RWPE2 (cell line): ENCODE results near the gene HTR3B.
A peak's percentile ranks its signal among the peaks of the same experiment; 100 is the strongest.

Source experiments
- ATAC-seq: fragments of 200-7000 bp; cut with Tn5 transposase; 3 replicates; pipeline ENCODE4 v1.9.1; 2021; ENCODE audit warnings: low read depth
- DNase-seq: peaks from one replicate; pipeline ENCODE4 v3.0.0-alpha.2; 2020; ENCODE audit warnings: low spot score
- H3K27ac ChIP-seq: fragments of 450-650 bp; 2 replicates; pipeline ENCODE4 v1.5.1; 2017; ENCODE audit warnings: mild to moderate bottlenecking; ENCODE audit not compliant: poor library complexity, severe bottlenecking
- H3K27me3 ChIP-seq: fragments of 250-450 bp; sonication (Bioruptor Pico); 2 replicates; pipeline ENCODE4 v1.5.1; 2021; ENCODE audit warnings: mild to moderate bottlenecking, moderate library complexity; ENCODE audit not compliant: insufficient read depth, poor library complexity, severe bottlenecking
- H3K36me3 ChIP-seq: fragments of 250-450 bp; sonication (Bioruptor Pico); 2 replicates; pipeline ENCODE4 v1.5.1; 2020; ENCODE audit warnings: low read depth, mild to moderate bottlenecking, moderate library complexity
- H3K4me1 ChIP-seq: fragments of 250-450 bp; sonication (Bioruptor Pico); 2 replicates; pipeline ENCODE4 v1.5.1; 2021; ENCODE audit warnings: mild to moderate bottlenecking, moderate library complexity; ENCODE audit not compliant: insufficient read depth, poor library complexity, severe bottlenecking
- H3K4me3 ChIP-seq: fragments of 250-450 bp; sonication (Bioruptor Pico); 2 replicates; pipeline ENCODE4 v1.5.1; 2021; ENCODE audit warnings: mild to moderate bottlenecking, moderate library complexity; ENCODE audit not compliant: severe bottlenecking
- H3K9me3 ChIP-seq: fragments of 250-450 bp; sonication (Bioruptor Pico); 2 replicates; pipeline ENCODE4 v1.5.1; 2021; ENCODE audit warnings: mild to moderate bottlenecking, moderate library complexity; ENCODE audit not compliant: severe bottlenecking
- TF ChIP-seq, protein P1 (sequence below): fragments of 450-650 bp; IDR thresholded peaks from one replicate; pipeline ENCODE4 v1.5.1; 2017; ENCODE audit warnings: mild to moderate bottlenecking, moderate library complexity; ENCODE audit not compliant: poor library complexity, severe bottlenecking

The HTR3B gene

DNA sequence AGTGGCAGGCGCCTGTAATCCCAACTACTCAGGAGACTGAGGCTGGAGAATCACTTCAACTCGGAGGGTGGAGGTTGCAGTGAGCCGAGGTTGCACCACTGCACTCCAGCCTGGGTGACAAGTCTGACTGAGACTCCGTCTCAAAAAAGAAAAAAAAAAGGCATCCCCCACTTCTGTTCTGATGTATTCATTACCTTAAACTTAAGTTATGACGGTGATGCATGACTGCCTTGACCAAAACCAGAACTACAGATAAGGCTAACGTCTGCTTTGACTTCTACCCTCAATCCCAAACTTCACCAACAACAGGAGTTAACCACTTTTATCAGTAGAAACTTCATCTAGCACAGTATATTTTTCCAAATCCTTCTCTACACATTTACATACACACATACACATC, 80.2 kb downstream of the HTR3B start:
- TF ChIP-seq, protein P1, sequence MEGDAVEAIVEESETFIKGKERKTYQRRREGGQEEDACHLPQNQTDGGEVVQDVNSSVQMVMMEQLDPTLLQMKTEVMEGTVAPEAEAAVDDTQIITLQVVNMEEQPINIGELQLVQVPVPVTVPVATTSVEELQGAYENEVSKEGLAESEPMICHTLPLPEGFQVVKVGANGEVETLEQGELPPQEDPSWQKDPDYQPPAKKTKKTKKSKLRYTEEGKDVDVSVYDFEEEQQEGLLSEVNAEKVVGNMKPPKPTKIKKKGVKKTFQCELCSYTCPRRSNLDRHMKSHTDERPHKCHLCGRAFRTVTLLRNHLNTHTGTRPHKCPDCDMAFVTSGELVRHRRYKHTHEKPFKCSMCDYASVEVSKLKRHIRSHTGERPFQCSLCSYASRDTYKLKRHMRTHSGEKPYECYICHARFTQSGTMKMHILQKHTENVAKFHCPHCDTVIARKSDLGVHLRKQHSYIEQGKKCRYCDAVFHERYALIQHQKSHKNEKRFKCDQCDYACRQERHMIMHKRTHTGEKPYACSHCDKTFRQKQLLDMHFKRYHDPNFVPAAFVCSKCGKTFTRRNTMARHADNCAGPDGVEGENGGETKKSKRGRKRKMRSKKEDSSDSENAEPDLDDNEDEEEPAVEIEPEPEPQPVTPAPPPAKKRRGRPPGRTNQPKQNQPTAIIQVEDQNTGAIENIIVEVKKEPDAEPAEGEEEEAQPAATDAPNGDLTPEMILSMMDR, result no peak
- DNase-seq (no peak), ATAC-seq (no peak)
- H3K27ac ChIP-seq, result no peak overlapping the region
- H3K27me3 ChIP-seq, result peaks cover 25% of the 10 kb centered on the region
- no peaks in the 10 kb centered on the region for H3K4me1 ChIP-seq
- H3K36me3 ChIP-seq, result no peaks in the 10 kb centered on the region
- H3K4me3 ChIP-seq, result no peak overlapping the region
- no peaks in the 10 kb centered on the region for H3K9me3 ChIP-seq

DNA sequence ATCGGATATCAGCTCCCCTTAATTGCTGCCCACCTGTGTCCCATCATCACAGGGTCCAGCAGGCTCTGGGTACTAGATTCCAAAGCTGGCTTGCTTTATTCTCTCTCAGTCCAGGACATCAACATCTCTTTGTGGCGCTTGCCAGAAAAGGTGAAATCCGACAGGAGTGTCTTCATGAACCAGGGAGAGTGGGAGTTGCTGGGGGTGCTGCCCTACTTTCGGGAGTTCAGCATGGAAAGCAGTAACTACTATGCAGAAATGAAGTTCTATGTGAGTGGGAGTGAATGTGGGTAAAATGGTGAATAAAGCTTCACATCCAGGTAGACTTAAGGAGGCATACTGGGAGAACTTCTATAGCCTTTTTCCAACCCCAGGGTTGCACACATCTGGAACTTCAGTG, 81.3 kb downstream of the HTR3B start:
- H3K4me3 ChIP-seq, result no peak overlapping the region
- no peaks in the 10 kb centered on the region for H3K4me1 ChIP-seq
- TF ChIP-seq, protein P1, result no peak
- no peaks in the 10 kb centered on the region for H3K36me3 ChIP-seq
- H3K27me3 ChIP-seq, result peaks cover 19% of the 10 kb centered on the region
- H3K9me3 ChIP-seq, result no peaks in the 10 kb centered on the region
- H3K27ac ChIP-seq, result no peak overlapping the region
- DNase-seq (peak; percentile 11), ATAC-seq (no peak)

DNA sequence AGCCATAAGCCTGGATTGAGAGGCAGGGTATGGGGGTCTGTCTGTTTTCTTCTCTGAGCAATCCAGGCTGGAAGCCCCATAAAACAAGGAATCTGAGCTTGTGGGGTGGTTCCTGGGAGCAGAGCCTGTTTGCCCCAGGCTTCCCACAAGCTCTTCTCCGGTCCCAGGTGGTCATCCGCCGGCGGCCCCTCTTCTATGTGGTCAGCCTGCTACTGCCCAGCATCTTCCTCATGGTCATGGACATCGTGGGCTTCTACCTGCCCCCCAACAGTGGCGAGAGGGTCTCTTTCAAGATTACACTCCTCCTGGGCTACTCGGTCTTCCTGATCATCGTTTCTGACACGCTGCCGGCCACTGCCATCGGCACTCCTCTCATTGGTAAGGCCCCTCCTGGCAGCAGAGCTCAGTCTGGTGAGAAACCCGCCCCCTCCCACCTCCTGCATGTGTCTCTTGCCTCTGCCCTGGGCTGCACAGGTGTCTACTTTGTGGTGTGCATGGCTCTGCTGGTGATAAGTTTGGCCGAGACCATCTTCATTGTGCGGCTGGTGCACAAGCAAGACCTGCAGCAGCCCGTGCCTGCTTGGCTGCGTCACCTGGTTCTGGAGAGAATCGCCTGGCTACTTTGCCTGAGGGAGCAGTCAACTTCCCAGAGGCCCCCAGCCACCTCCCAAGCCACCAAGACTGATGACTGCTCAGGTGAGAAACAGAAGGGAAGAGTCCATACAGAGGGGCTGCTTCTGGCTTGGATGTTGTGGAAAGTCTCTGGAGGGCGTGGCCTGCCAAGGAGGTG, 82.0 kb downstream of the HTR3B start:
- DNase-seq (peak; percentile 52), ATAC-seq (no peak)
- Histone ChIP-seq H3K4me1 (no peaks in the 10 kb centered on the region), H3K36me3 (no peaks in the 10 kb centered on the region), H3K9me3 (no peaks in the 10 kb centered on the region), H3K27me3 (peaks cover 18% of the 10 kb centered on the region), H3K4me3 (no peak overlapping the region), H3K27ac (no peak overlapping the region)
- TF ChIP-seq, protein P1, result no peak

- DNase-seq (no peak), ATAC-seq (no peak)
- no peaks in the 10 kb centered on the region for H3K36me3 ChIP-seq
- H3K4me1 ChIP-seq, result no peaks in the 10 kb centered on the region
- no peak overlapping the region for H3K27ac ChIP-seq
- TF ChIP-seq, protein P1, result no peak
- no peaks in the 10 kb centered on the region for H3K9me3 ChIP-seq
- peaks cover 5% of the 10 kb centered on the region for H3K27me3 ChIP-seq
- H3K4me3 ChIP-seq, result no peak overlapping the region
Observed at GRCh38 chr11:113989381-113989780, 84.8 kb downstream of the HTR3B start.

DNA sequence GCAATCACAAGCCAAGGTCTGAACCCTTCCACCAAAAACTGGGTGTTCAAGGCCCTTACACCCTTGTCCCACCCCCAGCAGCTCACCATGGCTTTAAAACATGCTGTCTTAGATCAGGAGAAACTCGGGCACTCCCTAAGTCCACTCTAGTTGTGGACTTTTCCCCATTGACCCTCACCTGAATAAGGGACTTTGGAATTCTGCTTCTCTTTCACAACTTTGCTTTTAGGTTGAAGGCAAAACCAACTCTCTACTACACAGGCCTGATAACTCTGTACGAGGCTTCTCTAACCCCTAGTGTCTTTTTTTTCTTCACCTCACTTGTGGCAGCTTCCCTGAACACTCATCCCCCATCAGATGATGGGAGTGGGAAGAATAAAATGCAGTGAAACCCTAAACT, 85.3 kb downstream of the HTR3B start:
- H3K4me1 ChIP-seq, result no peaks in the 10 kb centered on the region
- ATAC-seq, result no peak
- H3K27ac ChIP-seq, result no peak overlapping the region

More for the DNA sequence above, 85.3 kb downstream of the HTR3B start:
- peaks cover 5% of the 10 kb centered on the region for H3K27me3 ChIP-seq
- no peaks in the 10 kb centered on the region for H3K36me3 ChIP-seq
- no peaks in the 10 kb centered on the region for H3K9me3 ChIP-seq
- DNase-seq, result no peak
- no peak overlapping the region for H3K4me3 ChIP-seq
- TF ChIP-seq, protein P1, result no peak
